KMS-11 (cell line): ENCODE results near the gene PDE8B.

ENCODE experiments used
- H2AFZ ChIP-seq: fragments of 200-600 bp; sonication (generic); 2 replicates; pipeline ENCODE4 v1.6.1; 2016; ENCODE audit warnings: antibody characterized with exemption, mixed run types, low read depth
- H3K27ac ChIP-seq: fragments of 200-600 bp; sonication (generic); 2 replicates; pipeline ENCODE4 v1.6.1; 2016; ENCODE audit warnings: mild to moderate bottlenecking, mixed run types
- H3K27me3 ChIP-seq: fragments of 200-600 bp; sonication (generic); 2 replicates; pipeline ENCODE4 v1.6.1; 2017; ENCODE audit warnings: mild to moderate bottlenecking, low read depth, mixed run types, moderate library complexity; ENCODE audit not compliant: insufficient read depth
- H3K36me3 ChIP-seq: fragments of 200-600 bp; sonication (generic); 2 replicates; pipeline ENCODE4 v1.6.1; 2017; ENCODE audit warnings: mild to moderate bottlenecking, mixed run types; ENCODE audit not compliant: insufficient read depth
- H3K4me1 ChIP-seq: fragments of 200-600 bp; sonication (generic); 2 replicates; pipeline ENCODE4 v1.6.1; 2016; ENCODE audit warnings: mild to moderate bottlenecking, low read depth, mixed run types; ENCODE audit not compliant: poor library complexity, severe bottlenecking
- H3K4me2 ChIP-seq: fragments of 200-600 bp; sonication (generic); 2 replicates; pipeline ENCODE4 v1.7.0; 2016; ENCODE audit warnings: mild to moderate bottlenecking, mixed run types
- H3K4me3 ChIP-seq: fragments of 200-600 bp; sonication (generic); IDR thresholded peaks from 2 replicates; pipeline ENCODE4 v1.6.1; 2017; ENCODE audit warnings: low read depth, low read length, mixed read lengths; ENCODE audit not compliant: insufficient read depth
- H3K79me2 ChIP-seq: fragments of 200-600 bp; sonication (generic); 2 replicates; pipeline ENCODE4 v1.6.1; 2016; ENCODE audit warnings: low read depth, mixed run types; ENCODE audit not compliant: insufficient read depth
- H3K9ac ChIP-seq: fragments of 200-600 bp; sonication (generic); 2 replicates; pipeline ENCODE4 v1.6.1; 2016; ENCODE audit warnings: mild to moderate bottlenecking, mixed run types
- H4K20me1 ChIP-seq: fragments of 200-600 bp; sonication (generic); 2 replicates; pipeline ENCODE4 v1.6.1; 2016; ENCODE audit warnings: mild to moderate bottlenecking, mixed run types; ENCODE audit not compliant: insufficient read depth
- TF ChIP-seq, protein P1 (sequence below): fragments of 200-600 bp; sonication (generic); conservative IDR thresholded peaks from 2 replicates; pipeline ENCODE4 v1.6.1; 2017; ENCODE audit warnings: low read depth, mild to moderate bottlenecking, antibody characterized with exemption, low read length, moderate library complexity, mixed read lengths

The PDE8B gene

DNA sequence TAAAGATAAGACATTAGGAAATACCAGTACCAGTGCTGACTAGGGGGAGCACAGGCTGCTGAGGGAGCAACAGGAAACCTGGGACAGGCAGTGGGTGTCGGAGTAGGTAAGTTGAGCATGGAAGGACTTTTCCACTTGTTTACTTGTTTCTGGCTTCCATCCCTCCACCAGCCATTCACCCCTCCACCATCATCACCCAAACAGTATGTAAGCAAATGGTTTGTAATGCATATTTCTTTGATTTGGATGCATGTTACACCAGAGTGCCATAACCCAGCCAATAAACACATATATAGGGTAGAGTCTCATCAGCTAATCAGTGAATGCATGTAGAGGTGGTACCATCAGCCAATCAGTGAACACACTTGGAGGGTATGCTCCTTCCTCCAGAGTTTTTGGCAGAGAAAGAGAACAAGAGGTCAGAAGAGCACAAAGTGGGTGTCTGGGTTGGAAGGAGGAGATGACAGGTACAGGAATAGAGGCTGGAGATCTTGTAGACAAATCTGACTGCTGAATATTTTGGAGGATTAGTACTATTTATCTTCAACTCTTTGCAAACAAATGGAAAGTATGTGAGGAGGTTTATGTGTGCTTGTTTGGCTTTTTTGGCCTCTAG lies 37.7 kb upstream of the PDE8B start:
- TF ChIP-seq, protein P1, sequence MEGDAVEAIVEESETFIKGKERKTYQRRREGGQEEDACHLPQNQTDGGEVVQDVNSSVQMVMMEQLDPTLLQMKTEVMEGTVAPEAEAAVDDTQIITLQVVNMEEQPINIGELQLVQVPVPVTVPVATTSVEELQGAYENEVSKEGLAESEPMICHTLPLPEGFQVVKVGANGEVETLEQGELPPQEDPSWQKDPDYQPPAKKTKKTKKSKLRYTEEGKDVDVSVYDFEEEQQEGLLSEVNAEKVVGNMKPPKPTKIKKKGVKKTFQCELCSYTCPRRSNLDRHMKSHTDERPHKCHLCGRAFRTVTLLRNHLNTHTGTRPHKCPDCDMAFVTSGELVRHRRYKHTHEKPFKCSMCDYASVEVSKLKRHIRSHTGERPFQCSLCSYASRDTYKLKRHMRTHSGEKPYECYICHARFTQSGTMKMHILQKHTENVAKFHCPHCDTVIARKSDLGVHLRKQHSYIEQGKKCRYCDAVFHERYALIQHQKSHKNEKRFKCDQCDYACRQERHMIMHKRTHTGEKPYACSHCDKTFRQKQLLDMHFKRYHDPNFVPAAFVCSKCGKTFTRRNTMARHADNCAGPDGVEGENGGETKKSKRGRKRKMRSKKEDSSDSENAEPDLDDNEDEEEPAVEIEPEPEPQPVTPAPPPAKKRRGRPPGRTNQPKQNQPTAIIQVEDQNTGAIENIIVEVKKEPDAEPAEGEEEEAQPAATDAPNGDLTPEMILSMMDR, result no peak
- Histone ChIP-seq H3K27me3 (no peaks in the 10 kb centered on the region), H3K4me3 (no peak overlapping the region), H4K20me1 (no peaks in the 10 kb centered on the region), H3K4me2 (no peak overlapping the region), H3K27ac (no peak overlapping the region), H3K79me2 (no peaks in the 10 kb centered on the region), H3K36me3 (no peaks in the 10 kb centered on the region), H3K4me1 (no peaks in the 10 kb centered on the region), H3K9ac (no peak overlapping the region), H2AFZ (no peak overlapping the region)

DNA sequence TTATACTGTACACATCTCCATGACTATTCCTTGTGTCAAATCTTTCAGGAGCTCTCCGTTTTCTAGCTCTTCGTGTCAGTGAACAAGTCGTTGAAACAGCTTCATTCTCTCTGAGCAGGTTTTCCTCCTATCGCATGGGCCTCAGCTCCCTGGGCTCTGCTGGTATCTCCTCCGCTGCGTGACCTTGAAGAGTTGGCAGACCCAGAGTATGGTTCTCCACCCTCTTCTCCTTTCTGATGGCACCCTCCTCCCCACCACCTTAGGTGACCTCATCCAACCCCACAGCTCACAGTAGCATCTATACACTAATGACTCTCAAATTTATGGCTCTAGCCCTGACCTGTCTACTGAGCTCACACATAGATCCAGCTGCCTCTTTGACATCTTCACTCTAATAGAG lies 36.0 kb upstream of the PDE8B start:
- no peaks in the 10 kb centered on the region for H3K27me3 ChIP-seq
- H3K79me2 ChIP-seq, result no peaks in the 10 kb centered on the region
- H3K4me2 ChIP-seq, result no peak overlapping the region
- no peaks in the 10 kb centered on the region for H4K20me1 ChIP-seq
- H3K4me3 ChIP-seq, result no peak overlapping the region
- no peaks in the 10 kb centered on the region for H3K4me1 ChIP-seq
- H2AFZ ChIP-seq, result no peak overlapping the region
- no peaks in the 10 kb centered on the region for H3K36me3 ChIP-seq
- H3K27ac ChIP-seq, result no peak overlapping the region
- no peak overlapping the region for H3K9ac ChIP-seq
- TF ChIP-seq, protein P1, result no peak

DNA sequence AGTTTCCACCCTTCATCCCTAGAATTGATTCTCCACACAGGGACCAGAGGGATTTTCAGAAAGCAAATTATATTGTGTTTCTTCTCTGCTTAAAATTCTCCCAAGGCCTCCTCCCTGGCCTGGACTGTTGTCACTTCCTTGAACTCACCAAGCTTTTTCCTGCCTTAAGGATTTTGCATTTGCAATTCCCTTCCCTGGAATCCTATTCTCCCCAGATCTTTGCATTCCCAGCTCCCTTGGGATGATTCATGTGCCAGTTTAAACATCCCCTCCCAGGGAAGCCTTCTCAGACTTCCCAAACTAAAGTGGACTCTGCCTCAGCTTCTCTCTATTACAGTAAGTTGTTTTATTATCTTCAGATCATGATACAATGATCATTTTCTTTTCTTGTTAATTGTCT lies 35.2 kb upstream of the PDE8B start:
- no peaks in the 10 kb centered on the region for H3K79me2 ChIP-seq
- no peaks in the 10 kb centered on the region for H3K36me3 ChIP-seq
- TF ChIP-seq, protein P1, result no peak
- no peak overlapping the region for H3K4me2 ChIP-seq
- H3K4me1 ChIP-seq, result no peaks in the 10 kb centered on the region
- H3K4me3 ChIP-seq, result no peak overlapping the region
- H3K9ac ChIP-seq, result no peak overlapping the region
- no peaks in the 10 kb centered on the region for H4K20me1 ChIP-seq
- H3K27ac ChIP-seq, result no peak overlapping the region
- no peak overlapping the region for H2AFZ ChIP-seq
- H3K27me3 ChIP-seq, result no peaks in the 10 kb centered on the region

DNA sequence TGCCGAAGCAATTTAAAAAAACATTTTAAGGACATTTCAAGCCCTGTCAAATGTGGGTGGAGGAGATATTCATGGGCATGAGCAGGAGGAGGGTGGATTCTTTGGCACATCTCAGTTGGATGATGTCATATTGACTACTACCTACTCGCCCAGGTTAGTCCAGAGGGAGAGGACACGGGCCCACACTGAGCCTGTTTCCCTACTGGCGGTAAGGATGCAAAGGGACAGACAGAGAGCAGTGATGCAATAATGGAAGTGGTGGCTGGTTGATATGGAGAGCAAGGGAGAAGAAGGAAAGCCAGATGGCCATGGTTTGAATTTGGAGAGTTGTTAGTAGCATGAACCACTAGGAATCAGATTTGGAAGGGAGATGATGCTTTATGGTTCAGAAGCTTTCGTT lies 34.1 kb upstream of the PDE8B start:
- Histone ChIP-seq H3K79me2 (no peaks in the 10 kb centered on the region), H3K36me3 (no peaks in the 10 kb centered on the region), H2AFZ (no peak overlapping the region), H3K9ac (no peak overlapping the region), H3K4me1 (no peaks in the 10 kb centered on the region), H3K27ac (no peak overlapping the region), H3K4me2 (no peak overlapping the region), H4K20me1 (no peaks in the 10 kb centered on the region), H3K4me3 (no peak overlapping the region), H3K27me3 (no peaks in the 10 kb centered on the region)
- TF ChIP-seq, protein P1, result no peak
